HL-60 (cell line): ENCODE data around the gene TECR.

Experiments
- REST ChIP-seq: IDR thresholded peaks from 2 replicates; pipeline ENCODE4 v1.6.1; 2012; ENCODE audit warnings: low read depth; ENCODE audit not compliant: insufficient replicate concordance
- TF ChIP-seq, protein P1 (sequence below): IDR thresholded peaks from one replicate; pipeline ENCODE4 v1.5.1; 2011; ENCODE audit warnings: low read length, control low read depth, inconsistent platforms; ENCODE audit not compliant: insufficient read depth

- TF ChIP-seq, protein P1, sequence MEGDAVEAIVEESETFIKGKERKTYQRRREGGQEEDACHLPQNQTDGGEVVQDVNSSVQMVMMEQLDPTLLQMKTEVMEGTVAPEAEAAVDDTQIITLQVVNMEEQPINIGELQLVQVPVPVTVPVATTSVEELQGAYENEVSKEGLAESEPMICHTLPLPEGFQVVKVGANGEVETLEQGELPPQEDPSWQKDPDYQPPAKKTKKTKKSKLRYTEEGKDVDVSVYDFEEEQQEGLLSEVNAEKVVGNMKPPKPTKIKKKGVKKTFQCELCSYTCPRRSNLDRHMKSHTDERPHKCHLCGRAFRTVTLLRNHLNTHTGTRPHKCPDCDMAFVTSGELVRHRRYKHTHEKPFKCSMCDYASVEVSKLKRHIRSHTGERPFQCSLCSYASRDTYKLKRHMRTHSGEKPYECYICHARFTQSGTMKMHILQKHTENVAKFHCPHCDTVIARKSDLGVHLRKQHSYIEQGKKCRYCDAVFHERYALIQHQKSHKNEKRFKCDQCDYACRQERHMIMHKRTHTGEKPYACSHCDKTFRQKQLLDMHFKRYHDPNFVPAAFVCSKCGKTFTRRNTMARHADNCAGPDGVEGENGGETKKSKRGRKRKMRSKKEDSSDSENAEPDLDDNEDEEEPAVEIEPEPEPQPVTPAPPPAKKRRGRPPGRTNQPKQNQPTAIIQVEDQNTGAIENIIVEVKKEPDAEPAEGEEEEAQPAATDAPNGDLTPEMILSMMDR: no peak
- no peak for TF ChIP-seq REST
Measured at GRCh38 chr19:14555918-14556661, 26.7 kb downstream of the TECR start.
